Right lobe of liver (tissue), 4 donors: ENCODE results near the gene FGF9.

Experiments
- POLR2A ChIP-seq: fragments of 450-650 bp; IDR thresholded peaks from one replicate; pipeline ENCODE4 v1.6.1; 2017; ENCODE audit warnings: antibody characterized with exemption, mild to moderate bottlenecking
- TF ChIP-seq, protein P1 (sequence below), 4 donors: fragments of 200-600 bp in 3 of 4; fragments of 450-650 bp in 1 of 4; IDR thresholded peaks; one replicate each; pipeline versions ENCODE4 v1.5.1 to v1.8.0; 2016 to 2022; ENCODE audit warnings: antibody characterized with exemption in 4 of 4, mild to moderate bottlenecking in 2 of 4
- donor health status: DM: no; HTN: no; CAD: no.
- donor health status: DM: no; HTN: no; CAD: no.
- donor health status: DM: no; HTN: yes; CAD: no.

DNA sequence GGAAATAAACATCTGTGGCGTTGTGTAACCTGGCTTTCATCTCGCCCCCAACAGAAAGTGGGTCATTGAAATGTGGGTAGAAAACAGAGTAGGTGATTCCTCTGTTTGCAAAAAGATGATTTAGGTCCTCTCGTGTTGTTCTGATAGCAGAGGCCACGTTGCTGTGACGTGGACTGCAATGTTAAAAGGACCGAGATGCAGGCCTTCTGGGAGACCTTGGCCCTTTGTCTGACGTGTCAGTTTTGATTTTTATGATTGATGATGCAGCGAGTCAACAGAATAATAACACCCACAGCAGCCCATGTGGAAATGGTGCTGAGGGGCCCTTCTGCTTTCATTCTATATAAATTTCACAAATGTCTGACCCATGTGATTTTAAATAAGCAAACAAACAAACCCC is 68.9 kb downstream of the FGF9 start:
- TF ChIP-seq, protein P1, sequence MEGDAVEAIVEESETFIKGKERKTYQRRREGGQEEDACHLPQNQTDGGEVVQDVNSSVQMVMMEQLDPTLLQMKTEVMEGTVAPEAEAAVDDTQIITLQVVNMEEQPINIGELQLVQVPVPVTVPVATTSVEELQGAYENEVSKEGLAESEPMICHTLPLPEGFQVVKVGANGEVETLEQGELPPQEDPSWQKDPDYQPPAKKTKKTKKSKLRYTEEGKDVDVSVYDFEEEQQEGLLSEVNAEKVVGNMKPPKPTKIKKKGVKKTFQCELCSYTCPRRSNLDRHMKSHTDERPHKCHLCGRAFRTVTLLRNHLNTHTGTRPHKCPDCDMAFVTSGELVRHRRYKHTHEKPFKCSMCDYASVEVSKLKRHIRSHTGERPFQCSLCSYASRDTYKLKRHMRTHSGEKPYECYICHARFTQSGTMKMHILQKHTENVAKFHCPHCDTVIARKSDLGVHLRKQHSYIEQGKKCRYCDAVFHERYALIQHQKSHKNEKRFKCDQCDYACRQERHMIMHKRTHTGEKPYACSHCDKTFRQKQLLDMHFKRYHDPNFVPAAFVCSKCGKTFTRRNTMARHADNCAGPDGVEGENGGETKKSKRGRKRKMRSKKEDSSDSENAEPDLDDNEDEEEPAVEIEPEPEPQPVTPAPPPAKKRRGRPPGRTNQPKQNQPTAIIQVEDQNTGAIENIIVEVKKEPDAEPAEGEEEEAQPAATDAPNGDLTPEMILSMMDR (IDR thresholded peaks at IDR 0.05), result no peak
- no peak for TF ChIP-seq POLR2A
